ENCODE measurements around the gene LGALS3BP.

LGALS3BP gene

GRCh38 chr17:79012563-79013134, 32.9 kb upstream of the LGALS3BP start:
- DNase-seq, result no peak

- DNase-seq, result no peak
Observed at GRCh38 chr17:79011451-79012147, 31.9 kb upstream of the LGALS3BP start.

GRCh38 chr17:79010304-79010646, 30.6 kb upstream of the LGALS3BP start:
- DNase-seq, result no peak

GRCh38 chr17:79009397-79010303, 29.9 kb upstream of the LGALS3BP start, which contains the start of gene CANT1:
Gene CANT1, minus strand, starts transcription at chr17:79009764. Its CDS starts 12,142 bp downstream, at chr17:78997622.
- DNase-seq, result peak; percentile 87

- no peak for DNase-seq
Observed at GRCh38 chr17:79008666-79009387, 29.1 kb upstream of the LGALS3BP start.

- no peak for DNase-seq
Observed at GRCh38 chr17:79007504-79008381, 28.0 kb upstream of the LGALS3BP start.

- no peak for DNase-seq
Observed at GRCh38 chr17:79006794-79007503, 27.2 kb upstream of the LGALS3BP start.

GRCh38 chr17:79006046-79006445, 26.3 kb upstream of the LGALS3BP start:
- DNase-seq, result no peak

- no peak for DNase-seq
Observed at GRCh38 chr17:79005063-79005861, 25.5 kb upstream of the LGALS3BP start.

GRCh38 chr17:79003661-79004411, 24.1 kb upstream of the LGALS3BP start:
- no peak for DNase-seq

GRCh38 chr17:79002796-79003593, 23.3 kb upstream of the LGALS3BP start:
- DNase-seq, result no peak

GRCh38 chr17:79002291-79002690, 22.6 kb upstream of the LGALS3BP start:
- no peak for DNase-seq

- DNase-seq, result no peak
Observed at GRCh38 chr17:79001190-79002020, 21.7 kb upstream of the LGALS3BP start.

GRCh38 chr17:79000396-79001189, 20.9 kb upstream of the LGALS3BP start:
- DNase-seq, result no peak

GRCh38 chr17:78999947-79000395, 20.2 kb upstream of the LGALS3BP start:
- DNase-seq, result no peak

- DNase-seq, result no peak
Observed at GRCh38 chr17:78999056-78999768, 19.5 kb upstream of the LGALS3BP start.

Data from 8988T (cell line).